Osteocyte (in vitro differentiated cells): Measurements from ENCODE around the gene UBE2H. TPM values are rescaled to one million over a fixed set of nuclear protein-coding genes. Genes with fewer than 3 reads are reported as not detected.
"Not testable (repeated sequence)": the region's sequence is repeated elsewhere in the genome, so short reads cannot be mapped to it uniquely, and the experiment has no call there.

Source experiments
- DNase-seq: peaks from one replicate; pipeline ENCODE4 v3.0.0; 2021; ENCODE audit warnings: mixed read lengths; ENCODE audit not compliant: unreplicated experiment; ENCODE audit errors: extremely low spot score
- H3K27ac Mint-ChIP-seq: one replicate; pipeline ENCODE4 v1.8.0; 2021; ENCODE audit warnings: mild to moderate bottlenecking, mixed read lengths; ENCODE audit not compliant: unreplicated experiment
- H3K27me3 Mint-ChIP-seq: one replicate; pipeline ENCODE4 v1.8.0; 2021; ENCODE audit warnings: mixed read lengths; ENCODE audit not compliant: unreplicated experiment
- H3K36me3 Mint-ChIP-seq: one replicate; pipeline ENCODE4 v1.8.0; 2021; ENCODE audit warnings: mixed read lengths; ENCODE audit not compliant: unreplicated experiment
- H3K4me1 Mint-ChIP-seq: one replicate; pipeline ENCODE4 v1.8.0; 2021; ENCODE audit warnings: mixed read lengths; ENCODE audit not compliant: unreplicated experiment
- H3K4me3 Mint-ChIP-seq: one replicate; pipeline ENCODE4 v1.8.0; 2021; ENCODE audit warnings: mild to moderate bottlenecking, moderate library complexity, mixed read lengths; ENCODE audit not compliant: unreplicated experiment
- H3K9me3 Mint-ChIP-seq: one replicate; pipeline ENCODE4 v1.8.0; 2021; ENCODE audit warnings: mixed read lengths; ENCODE audit not compliant: unreplicated experiment
- CTCF ChIP-seq: fragments of 200-600 bp; sonication (generic); IDR thresholded peaks from 2 replicates; pipeline ENCODE4 v1.5.0; 2021; ENCODE audit warnings: antibody characterized with exemption, mild to moderate bottlenecking, moderate library complexity
- total RNA-seq: library from RNA; stranded (reverse); gene quantifications from 2 replicates; pipeline ENCODE4 v1.2.1, GENCODE V29; 2021

Gene UBE2H
- total RNA-seq, 1 donor from 2014 or later = 160 TPM

DNA sequence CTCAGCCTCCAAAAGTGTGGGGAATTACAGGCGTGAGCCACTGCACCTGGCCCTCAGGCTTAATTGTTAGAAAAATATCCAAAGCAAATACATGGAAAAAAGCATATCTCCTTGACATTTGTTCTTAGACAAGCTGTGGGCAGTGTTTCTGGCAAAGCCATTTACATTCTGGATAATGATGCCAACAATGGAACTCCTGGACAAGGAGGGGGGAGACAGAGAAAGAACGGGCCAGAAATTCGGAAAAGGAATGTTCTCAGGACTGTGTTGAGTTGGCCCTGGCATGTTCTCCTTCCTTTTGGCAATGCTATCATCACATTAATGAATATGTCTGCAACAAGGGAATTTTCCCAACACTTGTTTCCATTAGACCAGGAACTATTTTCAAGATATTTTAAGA, 88.7 kb downstream of the UBE2H start:
- DNase-seq = no peak
- peaks cover 11% of the 10 kb centered on the region for H3K36me3 Mint-ChIP-seq
- H3K27me3 Mint-ChIP-seq = no peaks in the 10 kb centered on the region
- H3K4me3 Mint-ChIP-seq = peak overlapping the region; percentile 14
- peaks cover 80% of the 10 kb centered on the region for H3K4me1 Mint-ChIP-seq
- peak overlapping the region; percentile 97 for H3K27ac Mint-ChIP-seq
- no peak for TF ChIP-seq CTCF
- no peaks in the 10 kb centered on the region for H3K9me3 Mint-ChIP-seq

GRCh38 chr7:129862682-129863081, 90.1 kb downstream of the UBE2H start:
- Mint-ChIP-seq H3K4me3 (no peak overlapping the region), H3K4me1 (peaks cover 85% of the 10 kb centered on the region), H3K36me3 (peaks cover 9% of the 10 kb centered on the region), H3K27me3 (no peaks in the 10 kb centered on the region), H3K27ac (peak overlapping the region; percentile 97), H3K9me3 (no peaks in the 10 kb centered on the region)
- no peak for DNase-seq
- no peak for TF ChIP-seq CTCF

DNA sequence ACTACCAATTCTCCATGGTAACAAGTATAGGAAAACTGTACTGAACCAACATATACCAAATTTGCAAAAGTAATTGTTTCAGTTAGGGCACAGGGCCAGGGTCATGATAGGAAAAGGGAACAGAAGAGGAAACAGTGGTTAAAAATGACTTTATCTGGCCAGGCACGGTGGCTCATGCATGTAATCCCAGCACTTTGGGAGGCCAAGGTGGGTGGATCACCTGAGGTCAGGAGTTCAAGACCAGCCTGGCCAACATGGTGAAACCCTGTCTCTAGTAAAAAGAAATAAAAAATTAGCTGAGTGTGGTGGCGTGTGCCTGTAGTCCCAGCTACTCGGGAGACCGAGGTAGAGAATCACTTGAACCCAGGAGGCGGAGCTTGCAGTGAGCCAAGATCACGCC, 92.0 kb downstream of the UBE2H start:
- H3K9me3 Mint-ChIP-seq, H3K27me3 Mint-ChIP-seq, DNase-seq, H3K4me3 Mint-ChIP-seq: not testable (repeated sequence)
- Mint-ChIP-seq H3K27ac (peak overlapping the region; percentile 54), H3K4me1 (peaks cover 93% of the 10 kb centered on the region), H3K36me3 (peaks cover 16% of the 10 kb centered on the region)

DNA sequence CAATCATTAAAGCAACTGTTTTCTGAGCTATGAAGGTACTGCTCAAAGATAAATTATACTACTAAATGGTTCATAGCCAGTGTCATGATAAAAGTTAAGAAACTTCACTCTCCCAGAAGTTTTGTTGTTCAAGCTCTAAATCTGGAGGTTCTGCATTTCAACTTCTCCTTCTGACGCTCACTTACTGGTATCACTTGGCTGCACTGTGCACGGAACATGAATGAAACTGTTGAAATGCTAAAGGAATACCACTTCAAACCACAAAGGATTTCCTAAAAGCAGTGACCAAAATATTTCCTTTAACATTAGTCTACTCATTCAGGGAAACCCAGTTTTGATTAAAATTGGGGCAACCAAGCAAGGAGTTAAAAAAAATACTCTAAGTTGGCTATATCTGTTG, 93.6 kb downstream of the UBE2H start:
- Mint-ChIP-seq H3K9me3 (no peaks in the 10 kb centered on the region), H3K27ac (peak overlapping the region; percentile 3)
- DNase-seq = no peak

GRCh38 chr7:129858490-129858889, 94.3 kb downstream of the UBE2H start:
- Mint-ChIP-seq H3K9me3 (no peaks in the 10 kb centered on the region), H3K36me3 (peaks cover 16% of the 10 kb centered on the region), H3K27me3 (no peaks in the 10 kb centered on the region), H3K4me3 (no peak overlapping the region), H3K27ac (peak overlapping the region; percentile 61), H3K4me1 (peaks cover 93% of the 10 kb centered on the region)
- no peak for DNase-seq
- TF ChIP-seq CTCF = no peak

More for the DNA sequence above, 93.6 kb downstream of the UBE2H start:
- H3K4me3 Mint-ChIP-seq = no peak overlapping the region
- peaks cover 16% of the 10 kb centered on the region for H3K36me3 Mint-ChIP-seq
- peaks cover 93% of the 10 kb centered on the region for H3K4me1 Mint-ChIP-seq
- TF ChIP-seq CTCF = no peak
- no peaks in the 10 kb centered on the region for H3K27me3 Mint-ChIP-seq

- peak overlapping the region; percentile 97 for H3K27ac Mint-ChIP-seq
- peaks cover 93% of the 10 kb centered on the region for H3K4me1 Mint-ChIP-seq
- peaks cover 16% of the 10 kb centered on the region for H3K36me3 Mint-ChIP-seq
- no peak overlapping the region for H3K4me3 Mint-ChIP-seq
- no peak for TF ChIP-seq CTCF
- DNase-seq = no peak
- H3K9me3 Mint-ChIP-seq = no peaks in the 10 kb centered on the region
- H3K27me3 Mint-ChIP-seq = no peaks in the 10 kb centered on the region
Measured at GRCh38 chr7:129857313-129857712, 95.4 kb downstream of the UBE2H start.
